Gastroesophageal sphincter (tissue), 2 donors: ENCODE measurements around the gene ARHGEF11.

Experiments
- POLR2A ChIP-seq, 2 donors: fragments of 450-650 bp; IDR thresholded peaks; one replicate each; pipeline ENCODE4 v1.6.1; 2017; ENCODE audit warnings: antibody characterized with exemption in 2 of 2, mild to moderate bottlenecking in 2 of 2, moderate library complexity in 1 of 2
- POLR2AphosphoS5 ChIP-seq: sonication (generic); formaldehyde crosslinking; IDR thresholded peaks from one replicate; pipeline ENCODE4 v1.6.1; 2017; ENCODE audit warnings: antibody characterized with exemption

GRCh38 chr1:157077394-157077793 lies 31.9 kb upstream of the ARHGEF11 start:
- TF ChIP-seq POLR2AphosphoS5 (no peak), POLR2A (IDR thresholded peaks at IDR 0.05) (no peak)
